Ovary (tissue), 9 donors: ENCODE data around the gene ARPIN. TPM values are rescaled to one million over a fixed set of nuclear protein-coding genes. Genes with fewer than 3 reads are reported as not detected.

Source experiments
- DNase-seq, 5 donors: peaks; one replicate each; pipeline ENCODE4 v3.0.0-alpha.2; 2019 to 2020
- H3K27ac ChIP-seq, 2 donors: fragments of 200-600 bp; one replicate each; pipeline versions ENCODE4 v1.5.1 to v1.8.0; 2019 to 2022
- H3K27me3 ChIP-seq: fragments of 200-600 bp; one replicate; pipeline ENCODE4 v1.8.0; 2022
- H3K36me3 ChIP-seq: fragments of 200-600 bp; sonication (generic); one replicate; pipeline ENCODE4 v1.5.1; 2019
- H3K4me1 ChIP-seq: one replicate; pipeline ENCODE4 v1.8.1; 2013; ENCODE audit warnings: mild to moderate bottlenecking, moderate library complexity; ENCODE audit not compliant: insufficient read depth
- H3K4me3 ChIP-seq: fragments of 200-600 bp; sonication (generic); one replicate; pipeline ENCODE4 v1.5.1; 2017
- H3K9me3 ChIP-seq, 2 donors: fragments of 200-600 bp in 1 of 2; sonication (generic) in 1 of 2; one replicate each; pipeline versions ENCODE4 v1.5.1 to v1.8.1; 2013 to 2019; ENCODE audit warnings: mild to moderate bottlenecking in 1 of 2, moderate library complexity in 1 of 2
- EP300 ChIP-seq: sonication (generic); formaldehyde crosslinking; IDR thresholded peaks from one replicate; pipeline ENCODE4 v1.6.1; 2017; ENCODE audit warnings: antibody characterized with exemption
- POLR2A ChIP-seq: fragments of 450-650 bp; IDR thresholded peaks from one replicate; pipeline ENCODE4 v1.6.1; 2017; ENCODE audit warnings: antibody characterized with exemption, mild to moderate bottlenecking, moderate library complexity
- WGBS, 3 donors: extraction: QIAGEN DNeasy Blood & Tissue Kit in 1 of 3; methylation state at CpG; one replicate each; pipeline versions ENCODE4 v1.1.5 to v1.1.7; 2013 to 2017; 5-methylcytosine and 5-hydroxymethylcytosine counted together
- intact Hi-C, 4 donors: fragments of 100-400 bp; cut with DNase I; formaldehyde crosslinking; loops; one replicate each; pipeline versions ENCODE4 v1.11.0 to v1.15.1; 2022 to 2023
- polyA plus RNA-seq, 2 donors: library from polyadenylated mRNA; stranded (reverse); fragments of 200-250 nt in 1 of 2; fragments of 350-450 nt in 1 of 2; fragmentation: Illumina TruSeq in 1 of 2; extraction: RNeasy Lipid Tissue Mini Kit (QIAGEN cat#74804) in 1 of 2; gene quantifications; one replicate each; pipeline ENCODE4 v1.2.3, GENCODE V29; 2013 to 2014
- total RNA-seq, 7 donors: library from RNA; depleted of rRNA in 2 of 7; stranded (reverse); fragments of >200 nt in 2 of 7; fragmentation: NEBNext Ultra II Directional in 3 of 7; extraction: Animal tissue kit (Norgen Biotek cat#: 25700) in 3 of 7; gene quantifications; one replicate each; pipeline versions ENCODE4 v1.1.0 to v1.2.4, GENCODE V29; 2016 to 2023
- TF ChIP-seq, protein P1 (sequence below), 3 donors: fragments of 450-650 bp in 2 of 3; fragments of 200-600 bp in 1 of 3; IDR thresholded peaks; one replicate each; pipeline versions ENCODE4 v1.5.1 to v1.8.0; 2016 to 2022; ENCODE audit warnings: antibody characterized with exemption in 3 of 3, mild to moderate bottlenecking in 1 of 3
- donor health status: DM: no; HTN: no; CAD: no; lungs with moderate emphysema.
- donor health status: DM: no; HTN: no; CAD: no.
- donor health status: Bipolar disorder and iron deficiency.
- donor health status: DM: yes; HTN: yes; CAD: no.
- donor health status: DM: no; HTN: no; CAD: no.
- donor health status: DM: yes; HTN: yes; CAD: no.

The ARPIN gene
- total and polyA plus RNA-seq, 9 donors, result 14.2 to 36.5 (median 29.9) TPM

DNA sequence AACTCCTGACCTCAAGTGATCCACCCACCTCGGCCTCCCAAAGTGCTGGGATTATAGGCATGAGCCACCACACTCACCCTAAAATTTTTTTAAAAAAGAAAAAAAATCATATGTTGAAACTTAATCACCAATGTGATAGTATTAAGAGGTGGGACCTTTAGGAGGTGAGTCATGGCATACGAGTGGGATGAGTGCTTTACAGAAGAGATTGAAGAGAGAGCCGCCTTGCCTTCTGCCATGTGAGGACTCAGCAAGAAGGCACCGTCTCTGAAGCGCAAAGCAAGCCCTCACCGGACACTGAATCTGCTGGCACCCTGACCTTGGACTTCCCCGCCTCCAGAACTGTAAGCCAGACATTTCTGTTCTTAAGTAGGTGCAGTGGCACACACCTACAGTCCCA, 5.5 kb downstream of the ARPIN start:
- no peak overlapping the region for H3K4me3 ChIP-seq
- no peaks in the 10 kb centered on the region for H3K27me3 ChIP-seq
- TF ChIP-seq, protein P1, sequence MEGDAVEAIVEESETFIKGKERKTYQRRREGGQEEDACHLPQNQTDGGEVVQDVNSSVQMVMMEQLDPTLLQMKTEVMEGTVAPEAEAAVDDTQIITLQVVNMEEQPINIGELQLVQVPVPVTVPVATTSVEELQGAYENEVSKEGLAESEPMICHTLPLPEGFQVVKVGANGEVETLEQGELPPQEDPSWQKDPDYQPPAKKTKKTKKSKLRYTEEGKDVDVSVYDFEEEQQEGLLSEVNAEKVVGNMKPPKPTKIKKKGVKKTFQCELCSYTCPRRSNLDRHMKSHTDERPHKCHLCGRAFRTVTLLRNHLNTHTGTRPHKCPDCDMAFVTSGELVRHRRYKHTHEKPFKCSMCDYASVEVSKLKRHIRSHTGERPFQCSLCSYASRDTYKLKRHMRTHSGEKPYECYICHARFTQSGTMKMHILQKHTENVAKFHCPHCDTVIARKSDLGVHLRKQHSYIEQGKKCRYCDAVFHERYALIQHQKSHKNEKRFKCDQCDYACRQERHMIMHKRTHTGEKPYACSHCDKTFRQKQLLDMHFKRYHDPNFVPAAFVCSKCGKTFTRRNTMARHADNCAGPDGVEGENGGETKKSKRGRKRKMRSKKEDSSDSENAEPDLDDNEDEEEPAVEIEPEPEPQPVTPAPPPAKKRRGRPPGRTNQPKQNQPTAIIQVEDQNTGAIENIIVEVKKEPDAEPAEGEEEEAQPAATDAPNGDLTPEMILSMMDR (IDR thresholded peaks at IDR 0.05), result no peak
- TF ChIP-seq POLR2A, result no peak
- TF ChIP-seq EP300, result no peak
- H3K4me1 ChIP-seq, result no peaks in the 10 kb centered on the region
- intact Hi-C loops, result loop anchor here in 3 of 4 donors (10.0 kb wide), 3 partner anchors 168 to 318 kb away; no protein-coding TSS in a partner anchor
- DNase-seq, result no peak
- no peaks in the 10 kb centered on the region for H3K9me3 ChIP-seq
- 88 to 89% (median 88%) methylated on average over 7 of the region's 7 CpGs for WGBS, 3 donors
- H3K27ac ChIP-seq, result no peak overlapping the region
- H3K36me3 ChIP-seq, result no peaks in the 10 kb centered on the region

DNA sequence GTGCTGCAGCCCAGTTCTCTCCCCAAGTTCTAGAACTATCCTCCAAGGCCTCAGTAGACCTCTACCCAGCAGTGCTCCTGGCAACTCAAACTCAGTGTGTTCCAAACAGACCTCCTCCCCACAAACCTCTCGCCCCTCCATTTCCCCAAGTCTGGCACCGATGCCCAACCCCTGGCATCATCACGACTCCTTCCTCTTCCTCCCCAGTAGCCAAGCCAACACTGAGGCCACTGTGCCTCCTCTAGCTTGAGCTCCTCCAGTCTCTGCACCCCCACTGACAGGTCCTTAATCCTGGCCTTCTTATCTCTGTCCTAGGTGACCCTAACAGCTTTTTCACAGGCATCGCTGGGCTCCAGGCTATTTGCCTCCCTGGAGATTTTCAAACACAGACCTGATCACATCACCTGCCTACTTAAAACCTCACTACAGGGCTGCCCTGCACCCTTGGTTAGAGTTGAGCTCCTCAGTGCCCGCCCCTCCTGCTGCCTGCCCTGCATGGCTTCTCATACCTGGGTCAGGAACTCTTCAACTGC, 6.8 kb downstream of the ARPIN start:
- H3K36me3 ChIP-seq, result no peaks in the 10 kb centered on the region
- no peak for DNase-seq
- no peak overlapping the region for H3K4me3 ChIP-seq
- TF ChIP-seq, protein P1 (IDR thresholded peaks at IDR 0.05), result no peak
- TF ChIP-seq EP300 (no peak), POLR2A (no peak)
- intact Hi-C loops, result loop anchor here in 3 of 4 donors (10.0 kb wide), 3 partner anchors 169 to 319 kb away; no protein-coding TSS in a partner anchor
- no peaks in the 10 kb centered on the region for H3K27me3 ChIP-seq
- H3K27ac ChIP-seq, result no peak overlapping the region
- no peaks in the 10 kb centered on the region for H3K4me1 ChIP-seq
- no peaks in the 10 kb centered on the region for H3K9me3 ChIP-seq
- 95 to 98% (median 95%) methylated on average over 5 of the region's 5 CpGs for WGBS, 3 donors

DNA sequence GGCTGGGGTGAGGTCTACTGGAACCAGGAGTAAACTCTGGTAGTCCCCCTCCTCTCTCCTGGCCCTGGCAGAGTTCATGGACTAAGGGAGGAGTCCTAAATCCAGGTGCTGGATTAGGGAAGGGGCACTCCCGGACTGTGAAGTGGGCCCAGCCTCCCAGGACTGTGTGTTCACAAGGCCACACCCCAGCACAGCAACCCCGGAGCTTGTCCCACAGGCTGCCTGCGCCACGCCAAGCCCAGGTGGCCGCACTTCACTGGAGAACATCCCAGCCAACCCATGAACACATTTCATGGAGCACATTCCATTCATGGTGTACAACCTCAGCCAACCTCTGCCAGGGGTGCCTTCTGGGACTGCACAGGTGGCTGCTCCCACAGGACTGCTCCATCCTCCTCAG, 8.2 kb downstream of the ARPIN start:
- intact Hi-C loops, result loop anchor here in 3 of 4 donors (10.0 kb wide), 3 partner anchors 170 to 320 kb away; no protein-coding TSS in a partner anchor
- no peaks in the 10 kb centered on the region for H3K36me3 ChIP-seq
- WGBS, 3 donors, result 86 to 93% (median 87%) methylated on average over 5 of the region's 5 CpGs

DNA sequence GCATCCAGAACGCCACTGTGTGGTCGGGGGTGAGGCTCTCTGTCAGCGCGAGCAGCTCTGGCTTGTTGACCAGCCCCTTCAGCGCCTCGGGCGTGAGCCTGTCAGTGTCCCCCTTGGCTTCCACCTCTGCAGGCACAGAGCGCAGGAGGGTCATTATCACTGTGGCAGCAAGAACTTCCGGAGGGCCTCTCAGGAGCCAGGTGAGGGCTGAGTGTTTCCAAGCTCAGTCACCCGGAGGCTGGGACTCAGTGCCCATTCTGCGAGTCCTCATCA, 9.0 kb downstream of the ARPIN start:
- H3K9me3 ChIP-seq, result no peaks in the 10 kb centered on the region
- H3K27me3 ChIP-seq, result no peaks in the 10 kb centered on the region
- H3K4me1 ChIP-seq, result no peaks in the 10 kb centered on the region
- no peak overlapping the region for H3K4me3 ChIP-seq
- no peaks in the 10 kb centered on the region for H3K36me3 ChIP-seq
- no peak for DNase-seq
- TF ChIP-seq POLR2A (no peak), EP300 (no peak)
- TF ChIP-seq, protein P1 (IDR thresholded peaks at IDR 0.05), result no peak
- H3K27ac ChIP-seq, result no peak overlapping the region
- intact Hi-C loops, result loop anchor here in 3 of 4 donors (10.0 kb wide), 3 partner anchors 171 to 321 kb away; no protein-coding TSS in a partner anchor
- 90 to 95% (median 93%) methylated on average over 11 of the region's 11 CpGs for whole genome bisulfite sequencing, 3 donors

More for the DNA sequence above, 8.2 kb downstream of the ARPIN start:
- Histone ChIP-seq H3K4me1 (no peaks in the 10 kb centered on the region), H3K4me3 (no peak overlapping the region), H3K27ac (no peak overlapping the region), H3K9me3 (no peaks in the 10 kb centered on the region), H3K27me3 (no peaks in the 10 kb centered on the region)
- TF ChIP-seq POLR2A, result no peak
- no peak for TF ChIP-seq EP300
- TF ChIP-seq, protein P1 (IDR thresholded peaks at IDR 0.05), result no peak
- no peak for DNase-seq
